Glomerular endothelial cell (primary cell): ENCODE data around the gene WASF1. TPM values are rescaled to one million over a fixed set of nuclear protein-coding genes. Genes with fewer than 3 reads are reported as not detected.
"Not testable (repeated sequence)": the region's sequence is repeated elsewhere in the genome, so short reads cannot be mapped to it uniquely, and the experiment has no call there.

Source experiments
- DNase-seq: peaks from one replicate; pipeline ENCODE4 v3.0.0-alpha.2; 2011; ENCODE audit warnings: low read depth, low spot score; ENCODE audit errors: extremely low read depth
- total RNA-seq: library from RNA; depleted of rRNA; stranded (reverse); fragments of >200 nt; gene quantifications from 2 replicates; pipeline ENCODE4 v1.2.3, GENCODE V29; 2015

WASF1 gene
- total RNA-seq, 1 donor from 2014 or later = 30.4 TPM

- no peak for DNase-seq
Measured at GRCh38 chr6:110178626-110179405, 654 bp downstream of the WASF1 start.

- no peak for DNase-seq
Measured at GRCh38 chr6:110173506-110174132, 5.9 kb downstream of the WASF1 start.

GRCh38 chr6:110170081-110170480, 9.4 kb downstream of the WASF1 start:
- no peak for DNase-seq

- DNase-seq = no peak
Measured at GRCh38 chr6:110158479-110158878, 21.0 kb downstream of the WASF1 start.

- no peak for DNase-seq
Measured at GRCh38 chr6:110147870-110148269, 31.6 kb downstream of the WASF1 start.

- no peak for DNase-seq
Measured at GRCh38 chr6:110140650-110141049, 38.8 kb downstream of the WASF1 start.

GRCh38 chr6:110139052-110139451, 40.4 kb downstream of the WASF1 start:
- DNase-seq = no peak

- no peak for DNase-seq
Measured at GRCh38 chr6:110137924-110138887, 41.3 kb downstream of the WASF1 start.

- no peak for DNase-seq
Measured at GRCh38 chr6:110130362-110130761, 49.1 kb downstream of the WASF1 start.

GRCh38 chr6:110128418-110128817, 51.1 kb downstream of the WASF1 start:
- DNase-seq = no peak

- DNase-seq = no peak
Measured at GRCh38 chr6:110125361-110125760, 54.1 kb downstream of the WASF1 start.

- DNase-seq = not testable (repeated sequence)
Measured at GRCh38 chr6:110121655-110122054, 57.8 kb downstream of the WASF1 start.

- no peak for DNase-seq
Measured at GRCh38 chr6:110116258-110116657, 63.2 kb downstream of the WASF1 start.

GRCh38 chr6:110114004-110114403, 65.5 kb downstream of the WASF1 start:
- no peak for DNase-seq

GRCh38 chr6:110105296-110105695, 74.2 kb downstream of the WASF1 start:
- DNase-seq = no peak

GRCh38 chr6:110103260-110103659, 76.2 kb downstream of the WASF1 start:
- no peak for DNase-seq

- DNase-seq = no peak
Measured at GRCh38 chr6:110102411-110102810, 77.1 kb downstream of the WASF1 start.

- no peak for DNase-seq
Measured at GRCh38 chr6:110101885-110102284, 77.6 kb downstream of the WASF1 start.

GRCh38 chr6:110098511-110099116, 80.9 kb downstream of the WASF1 start:
- no peak for DNase-seq

- DNase-seq = no peak
Measured at GRCh38 chr6:110097443-110097842, 82.0 kb downstream of the WASF1 start.

GRCh38 chr6:110095935-110096334, 83.5 kb downstream of the WASF1 start:
- no peak for DNase-seq
